ENCODE measurements around the gene SEMA4D. TPM values are rescaled to one million over a fixed set of nuclear protein-coding genes. Genes with fewer than 3 reads are reported as not detected.

SEMA4D gene
- polyA plus RNA-seq, 4 donors = 39.2 to 66.9 (median 45.5) TPM

GRCh38 chr9:89502671-89503070 lies 4.8 kb upstream of the SEMA4D start:
- DNase-seq (ENCODE audit: low read depth in 4 of 4, low spot score in 2 of 4) = no peak

DNA sequence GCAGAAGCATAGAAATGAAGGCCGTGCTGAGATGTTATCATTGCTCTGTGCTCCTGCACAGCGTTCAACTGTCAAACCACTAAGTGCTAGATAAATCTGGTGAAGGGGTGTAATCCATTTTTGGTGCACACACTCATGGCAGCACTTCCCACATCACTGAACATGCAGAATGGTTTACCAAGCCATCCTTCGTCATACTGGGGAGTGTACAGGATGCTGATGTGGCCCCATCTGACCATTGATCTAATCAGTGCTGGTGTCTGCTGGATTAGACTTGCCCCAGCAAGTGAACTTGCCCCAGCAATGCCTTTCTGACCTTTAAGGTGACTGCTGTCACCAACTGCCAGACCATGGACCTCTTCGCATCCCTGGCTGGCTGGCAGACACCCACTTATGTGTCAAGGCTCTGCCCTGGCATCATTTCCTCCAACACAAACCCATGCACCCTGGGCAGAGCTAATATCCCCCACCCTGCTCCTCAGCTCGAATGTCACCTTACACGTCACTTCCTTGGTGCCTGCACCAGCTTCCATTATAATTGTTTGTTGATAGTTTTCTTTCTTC lies 4.2 kb upstream of the SEMA4D start:
- no peak for DNase-seq (ENCODE audit: low read depth in 4 of 4, low spot score in 2 of 4)

- DNase-seq (ENCODE audit: low read depth in 4 of 4, low spot score in 2 of 4) = no peak
These were observed 3.5 kb upstream of the SEMA4D start for GRCh38 chr9:89501311-89501898.

DNA sequence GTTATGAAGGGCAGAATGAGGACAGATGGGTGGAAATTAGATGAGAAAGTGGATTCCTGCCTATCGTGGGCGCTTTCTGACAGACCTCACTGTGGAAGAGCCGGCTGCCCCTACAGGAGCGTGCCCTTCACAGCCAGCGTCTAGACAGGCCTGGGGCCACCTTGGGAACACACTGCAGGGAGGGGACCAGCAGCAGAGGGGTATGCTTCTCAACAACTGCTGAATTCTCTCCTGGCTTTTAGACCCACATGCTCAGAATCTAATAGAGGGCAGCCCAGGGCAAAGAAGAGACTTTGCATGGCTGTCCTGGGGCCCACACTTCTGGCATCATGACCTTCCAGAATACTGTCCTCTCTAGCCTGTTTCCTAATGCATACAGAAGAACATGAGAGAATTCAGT lies 2.1 kb upstream of the SEMA4D start:
- no peak for DNase-seq (ENCODE audit: low read depth in 4 of 4, low spot score in 2 of 4)

- no peak for DNase-seq (ENCODE audit: low read depth in 4 of 4, low spot score in 2 of 4)
These were observed 1.1 kb upstream of the SEMA4D start for GRCh38 chr9:89498852-89499480.

GRCh38 chr9:89497257-89497963 lies 503 bp downstream of the SEMA4D start:
- DNase-seq (ENCODE audit: low read depth in 4 of 4, low spot score in 2 of 4) = no peak

DNA sequence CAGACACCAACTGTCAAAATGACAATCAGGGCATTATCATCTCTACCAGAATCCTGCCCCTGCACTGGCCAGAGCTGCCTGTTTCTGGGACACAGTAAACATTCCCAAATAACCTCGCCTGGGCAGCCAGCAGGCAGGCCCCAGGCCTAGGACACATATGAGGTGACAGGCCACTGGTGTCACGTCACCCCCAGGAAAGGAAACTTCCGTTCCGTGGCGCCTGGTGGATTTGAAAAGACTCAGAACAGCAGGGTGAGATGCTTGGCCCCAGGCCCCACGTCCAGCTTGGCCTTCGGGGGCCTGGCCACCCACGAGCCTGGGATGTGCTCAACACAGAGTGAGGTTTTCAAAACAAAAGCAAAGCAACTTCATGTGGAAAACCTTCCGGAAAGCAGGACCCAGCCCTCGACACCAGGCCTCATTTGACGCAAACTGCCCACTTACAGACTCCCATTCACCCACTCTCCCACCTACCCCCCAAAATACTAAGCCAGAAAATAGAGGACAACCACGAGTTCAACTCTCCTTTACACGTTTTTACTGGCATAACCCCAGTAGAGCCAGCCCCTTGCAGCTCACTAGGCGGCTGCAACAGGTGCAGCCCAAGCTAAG lies 1.2 kb downstream of the SEMA4D start:
- no peak for DNase-seq (ENCODE audit: low read depth in 4 of 4, low spot score in 2 of 4)

DNA sequence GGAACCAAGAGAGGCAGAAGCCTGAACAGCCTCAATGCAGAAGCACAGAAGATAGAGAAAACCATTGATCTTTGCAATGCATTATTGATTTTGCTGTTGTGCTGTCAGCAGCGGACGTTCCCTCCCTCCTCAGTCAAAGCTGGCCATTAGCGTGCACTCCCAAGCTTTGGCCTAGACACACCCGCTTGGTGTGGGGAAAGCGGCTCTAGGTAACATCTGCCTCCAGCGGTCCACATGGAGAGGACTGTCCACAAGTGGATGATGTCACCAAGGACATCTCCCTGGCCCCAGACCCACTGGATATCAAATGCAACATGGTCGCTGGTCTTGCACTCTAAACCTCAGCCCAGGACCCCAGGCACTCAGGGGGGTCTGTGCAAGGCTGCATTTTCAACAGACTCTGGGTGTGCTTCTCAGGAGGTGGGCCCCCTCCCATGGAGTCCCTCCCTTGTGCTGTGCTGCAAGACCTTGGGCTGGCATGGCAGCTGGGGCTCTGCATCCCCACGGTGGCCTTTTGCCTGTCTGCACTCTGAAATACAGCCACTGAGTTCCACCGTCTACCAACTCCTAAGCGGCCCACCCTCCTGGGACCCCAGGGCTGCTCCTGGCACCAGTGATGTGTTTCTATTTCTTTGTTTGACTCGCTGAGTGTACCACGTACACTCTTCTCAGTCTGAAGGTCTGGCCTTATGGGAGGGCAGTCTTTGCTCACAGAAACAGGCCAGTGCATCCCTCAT lies 1.9 kb downstream of the SEMA4D start:
- no peak for DNase-seq (ENCODE audit: low read depth in 4 of 4, low spot score in 2 of 4)

- DNase-seq (ENCODE audit: low read depth in 4 of 4, low spot score in 2 of 4) = no peak
These were observed 3.7 kb downstream of the SEMA4D start for GRCh38 chr9:89494199-89494598.

- DNase-seq (ENCODE audit: low read depth in 4 of 4, low spot score in 2 of 4) = no peak
These were observed 4.2 kb downstream of the SEMA4D start for GRCh38 chr9:89493671-89494070.

- DNase-seq (ENCODE audit: low read depth in 4 of 4, low spot score in 2 of 4) = no peak
These were observed 4.7 kb downstream of the SEMA4D start for GRCh38 chr9:89493181-89493580.

DNA sequence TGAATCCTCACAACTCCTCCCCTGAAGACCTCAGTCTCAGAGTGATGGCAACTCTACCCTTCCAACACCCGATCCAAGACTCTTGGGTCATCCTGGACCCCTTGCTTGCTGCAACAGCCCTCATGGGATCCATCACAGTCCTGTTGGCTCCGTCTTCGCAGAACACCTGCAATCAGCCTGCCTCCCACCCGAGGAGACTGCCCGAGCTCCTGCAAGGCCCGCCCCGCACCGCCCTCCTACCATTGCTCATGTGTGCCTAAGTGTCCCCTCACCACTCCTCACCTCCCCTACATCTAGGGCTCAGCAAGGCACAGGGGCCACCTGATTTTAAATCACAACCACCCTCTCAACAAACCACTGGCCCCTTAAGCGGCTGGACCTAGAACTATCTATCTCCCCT lies 5.3 kb downstream of the SEMA4D start:
- no peak for DNase-seq (ENCODE audit: low read depth in 4 of 4, low spot score in 2 of 4)

DNA sequence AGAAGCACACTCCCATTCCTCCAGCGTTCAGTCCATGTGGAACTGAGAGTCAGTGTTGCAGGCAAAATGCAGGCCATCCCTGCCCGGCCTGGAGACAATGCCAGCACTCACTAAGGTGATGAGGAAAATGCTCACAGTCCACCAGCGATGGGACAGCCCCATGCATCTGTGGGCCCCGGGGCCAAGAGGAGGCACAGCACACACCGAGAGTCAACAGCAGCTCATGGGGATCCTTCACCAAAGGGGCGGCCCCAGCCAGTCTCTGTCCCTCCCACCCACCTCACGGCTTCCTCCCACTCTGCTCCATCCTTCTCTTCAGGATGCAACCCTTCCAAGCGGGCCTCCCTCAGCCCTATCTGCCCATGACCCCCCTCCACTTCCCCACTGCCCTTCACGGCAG lies 6.2 kb downstream of the SEMA4D start:
- no peak for DNase-seq (ENCODE audit: low read depth in 4 of 4, low spot score in 2 of 4)

- no peak for DNase-seq (ENCODE audit: low read depth in 4 of 4, low spot score in 2 of 4)
These were observed 8.1 kb downstream of the SEMA4D start for GRCh38 chr9:89489548-89490530.

DNA sequence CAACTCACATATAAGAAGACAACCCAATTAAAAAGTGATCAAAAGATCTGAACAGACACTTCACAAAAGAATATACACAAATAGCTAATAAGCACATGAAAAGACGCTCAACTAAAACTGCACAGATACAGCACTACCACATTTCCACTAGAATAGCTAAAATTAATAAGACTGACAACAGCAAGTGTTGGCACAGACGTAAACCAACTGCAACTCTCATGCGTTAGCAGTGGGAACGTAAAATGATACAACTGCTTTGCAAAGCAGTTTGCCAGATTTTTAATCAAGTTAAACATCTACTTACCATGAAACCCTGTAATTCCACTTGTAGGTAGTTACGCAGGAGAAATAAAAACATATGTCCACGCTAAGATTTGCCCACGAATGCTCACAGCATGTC lies 9.0 kb downstream of the SEMA4D start:
- no peak for DNase-seq (ENCODE audit: low read depth in 4 of 4, low spot score in 2 of 4)

- DNase-seq (ENCODE audit: low read depth in 4 of 4, low spot score in 2 of 4) = no peak
These were observed 9.8 kb downstream of the SEMA4D start for GRCh38 chr9:89488131-89488530.

GRCh38 chr9:89486681-89487080 lies 11.2 kb downstream of the SEMA4D start:
- no peak for DNase-seq (ENCODE audit: low read depth in 4 of 4, low spot score in 2 of 4)

DNA sequence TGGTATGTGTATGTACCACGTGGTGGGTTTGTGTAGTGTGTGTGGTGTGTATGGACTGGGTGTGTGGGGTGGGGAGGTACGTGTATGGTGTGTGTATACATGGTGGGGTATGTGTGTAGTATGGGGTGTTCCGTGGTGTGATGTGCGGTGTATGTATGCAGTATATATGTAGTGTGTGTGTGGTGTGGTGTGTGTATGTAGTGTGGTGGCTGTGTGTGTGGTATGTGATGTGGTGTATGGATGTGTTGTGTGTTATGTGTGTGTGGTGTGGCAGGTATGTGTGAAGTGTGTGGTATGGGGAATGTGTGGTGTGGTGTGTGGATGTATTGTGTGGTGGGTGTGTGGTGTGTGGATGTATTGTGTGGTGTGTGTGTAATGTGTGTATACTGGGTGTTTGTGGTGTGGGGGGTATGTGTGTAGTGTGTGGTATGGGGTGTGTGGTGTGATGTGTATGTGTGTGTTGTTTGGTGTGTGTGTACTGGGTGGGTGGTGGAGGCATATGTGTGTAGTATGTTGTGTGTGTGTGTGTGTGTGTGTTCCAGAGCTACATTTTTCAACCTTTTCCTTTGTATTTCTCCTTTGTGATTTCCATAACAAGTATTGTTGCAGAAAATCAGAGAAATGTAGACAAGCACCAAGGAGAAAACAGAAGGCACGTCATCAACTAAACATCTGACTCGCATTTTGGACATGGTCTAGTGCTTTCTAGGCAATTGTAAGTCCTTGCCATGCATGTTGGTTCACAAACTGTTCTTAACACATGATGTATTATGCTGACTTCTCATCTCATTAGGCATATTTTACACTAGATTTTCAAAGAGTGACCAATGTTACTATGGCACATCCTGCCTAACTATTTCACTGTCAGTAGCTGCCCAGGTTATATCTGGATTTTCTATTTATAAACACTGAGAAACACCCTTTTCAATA lies 13.2 kb downstream of the SEMA4D start:
- DNase-seq (ENCODE audit: low read depth in 4 of 4, low spot score in 2 of 4) = no peak

Data from left renal cortex interstitium (tissue), 4 donors.